Activated CD8-positive, alpha-beta memory T cell treated with anti-CD3 and anti-CD28 coated beads for 48 hours (primary cell): ENCODE measurements around the gene BRF1.
"Not testable (repeated sequence)": the region's sequence is repeated elsewhere in the genome, so short reads cannot be mapped to it uniquely, and the experiment has no call there.

Experiments used
- DNase-seq, 3 experiments: peaks; one replicate each; pipeline ENCODE4 v3.0.0-alpha.2; 2020; ENCODE audit warnings: low read depth in 2 of 3, low spot score in 2 of 3

The BRF1 gene

GRCh38 chr14:105300542-105301102 is at the start of gene BRF1:
TSS of gene BRF1 (minus strand) at chr14:105301001. CDS start at chr14:105300629, 372 bp downstream.
- DNase-seq = peak; percentile 92 to 94 (median 93)

GRCh38 chr14:105349992-105350391 is 49.2 kb upstream of the BRF1 start:
- DNase-seq = no peak

- DNase-seq = no peak
These were observed 48.3 kb upstream of the BRF1 start for GRCh38 chr14:105348945-105349699.

- DNase-seq = no peak
These were observed 47.6 kb upstream of the BRF1 start for GRCh38 chr14:105348169-105348944.

GRCh38 chr14:105347587-105347968 is 46.8 kb upstream of the BRF1 start:
- no peak for DNase-seq

- no peak for DNase-seq
These were observed 46.2 kb upstream of the BRF1 start for GRCh38 chr14:105346876-105347586.

GRCh38 chr14:105346200-105346533 is 45.4 kb upstream of the BRF1 start:
- DNase-seq = no peak

GRCh38 chr14:105343194-105343593 is 42.4 kb upstream of the BRF1 start:
- DNase-seq = no peak

- DNase-seq = no peak
These were observed 40.3 kb upstream of the BRF1 start for GRCh38 chr14:105340821-105341733.

- no peak for DNase-seq
These were observed 37.4 kb upstream of the BRF1 start for GRCh38 chr14:105337966-105338741.

- no peak for DNase-seq
These were observed 36.6 kb upstream of the BRF1 start for GRCh38 chr14:105337433-105337832.

- no peak for DNase-seq
These were observed 35.9 kb upstream of the BRF1 start for GRCh38 chr14:105336477-105337287.

GRCh38 chr14:105335735-105336476 is 35.1 kb upstream of the BRF1 start:
- DNase-seq = no peak

GRCh38 chr14:105335231-105335542 is 34.4 kb upstream of the BRF1 start:
- DNase-seq = not testable (repeated sequence)

GRCh38 chr14:105334383-105335230 is 33.8 kb upstream of the BRF1 start:
- DNase-seq = no peak

GRCh38 chr14:105333613-105334364 is 33.0 kb upstream of the BRF1 start:
- DNase-seq = no peak

GRCh38 chr14:105333020-105333490 is 32.3 kb upstream of the BRF1 start:
- DNase-seq = no peak
